MM.1S (cell line): Measurements from ENCODE around the gene EN2.

Experiments used
- DNase-seq: peaks from one replicate; pipeline ENCODE4 v3.0.0-alpha.2; 2015
- H2AFZ ChIP-seq: fragments of 300-600 bp; sonication (generic); 2 replicates; pipeline ENCODE4 v1.6.0; 2016; ENCODE audit warnings: antibody characterized with exemption, low read length
- H3F3A ChIP-seq: fragments of 300-600 bp; sonication (generic); 2 replicates; pipeline ENCODE4 v1.6.1; 2016; ENCODE audit warnings: mild to moderate bottlenecking, antibody characterized with exemption, low read length, moderate library complexity, mixed read lengths; ENCODE audit not compliant: insufficient read depth
- H3K27ac ChIP-seq: fragments of 300-600 bp; sonication (generic); 2 replicates; pipeline ENCODE4 v1.5.1; 2016; ENCODE audit warnings: mild to moderate bottlenecking, low read length
- H3K27me3 ChIP-seq: fragments of 300-600 bp; sonication (generic); replicated peaks from 2 replicates; pipeline ENCODE4 v1.6.0; 2016; ENCODE audit warnings: low read length; ENCODE audit not compliant: insufficient read depth
- H3K36me3 ChIP-seq: fragments of 300-600 bp; sonication (generic); replicated peaks from 2 replicates; pipeline ENCODE4 v1.6.1; 2016; ENCODE audit warnings: mild to moderate bottlenecking, low read length, mixed read lengths; ENCODE audit not compliant: insufficient read depth
- H3K4me1 ChIP-seq: fragments of 300-600 bp; sonication (generic); 2 replicates; pipeline ENCODE4 v1.6.1; 2016; ENCODE audit warnings: low read length, mixed read lengths
- H3K4me2 ChIP-seq: fragments of 300-600 bp; sonication (generic); 2 replicates; pipeline ENCODE4 v1.6.0; 2016; ENCODE audit warnings: low read depth, low read length
- H3K4me3 ChIP-seq: fragments of 300-600 bp; sonication (generic); 2 replicates; pipeline ENCODE4 v1.5.1; 2016; ENCODE audit warnings: low read length, mixed read lengths
- H3K79me2 ChIP-seq: fragments of 300-600 bp; sonication (generic); 2 replicates; pipeline ENCODE4 v1.6.1; 2016; ENCODE audit warnings: mixed run types, low read length, mixed read lengths
- H3K9ac ChIP-seq: fragments of 300-600 bp; sonication (generic); 2 replicates; pipeline ENCODE4 v1.6.1; 2016; ENCODE audit warnings: low read length, mixed read lengths
- H3K9me2 ChIP-seq: fragments of 300-600 bp; sonication (generic); replicated peaks from 2 replicates; pipeline ENCODE4 v1.6.1; 2016; ENCODE audit warnings: mild to moderate bottlenecking, low read length, mixed read lengths; ENCODE audit not compliant: insufficient read depth
- H3K9me3 ChIP-seq: fragments of 300-600 bp; sonication (generic); replicated peaks from 2 replicates; pipeline ENCODE4 v1.6.1; 2016; ENCODE audit warnings: mild to moderate bottlenecking, low read length, mixed read lengths; ENCODE audit not compliant: insufficient read depth
- H4K20me1 ChIP-seq: fragments of 300-600 bp; sonication (generic); 2 replicates; pipeline ENCODE4 v1.6.1; 2016; ENCODE audit warnings: mild to moderate bottlenecking, low read length, moderate library complexity, mixed read lengths; ENCODE audit not compliant: insufficient read depth
- CTCF ChIP-seq: fragments of 300-600 bp; sonication (generic); IDR thresholded peaks from 2 replicates; pipeline ENCODE4 v1.5.1; 2016; ENCODE audit warnings: antibody characterized with exemption, low read length, mixed read lengths
- EZH2 ChIP-seq: fragments of 300-600 bp; sonication (generic); optimal IDR thresholded peaks from 2 replicates; pipeline ENCODE3; 2017; ENCODE audit warnings: low read depth, mild to moderate bottlenecking, antibody characterized with exemption, low read length, mixed read lengths
- EZH2phosphoT487 ChIP-seq: fragments of 300-600 bp; sonication (generic); IDR thresholded peaks from 2 replicates; pipeline ENCODE4 v1.6.1; 2018; ENCODE audit warnings: antibody characterized with exemption, low read length

Gene EN2

GRCh38 chr7:155455132-155455693 is 2.7 kb upstream of the EN2 start:
- H2AFZ ChIP-seq = no peak overlapping the region

GRCh38 chr7:155455776-155456737 is 1.9 kb upstream of the EN2 start:
- Histone ChIP-seq H3K9ac (no peak overlapping the region), H3K79me2 (no peaks in the 10 kb centered on the region), H3K27me3 (peaks cover 77% of the 10 kb centered on the region), H3K9me3 (no peaks in the 10 kb centered on the region; the same call in 1 of the 2 replicates), H2AFZ (no peak overlapping the region), H3K27ac (no peak overlapping the region), H3F3A (no peaks in the 10 kb centered on the region), H3K4me3 (no peak overlapping the region), H3K4me2 (no peak overlapping the region), H3K4me1 (no peaks in the 10 kb centered on the region), H4K20me1 (no peaks in the 10 kb centered on the region), H3K9me2 (no peaks in the 10 kb centered on the region), H3K36me3 (no peaks in the 10 kb centered on the region)
- TF ChIP-seq EZH2 (no peak), CTCF (no peak), EZH2phosphoT487 (no peak)
- DNase-seq = no peak

More at GRCh38 chr7:155455132-155455693, 2.7 kb upstream of the EN2 start:
- TF ChIP-seq EZH2phosphoT487 (no peak), CTCF (no peak), EZH2 (no peak)
- no peaks in the 10 kb centered on the region for H3K36me3 ChIP-seq
- H3K4me2 ChIP-seq = no peak overlapping the region
- no peak for DNase-seq
- H3K9me2 ChIP-seq = no peaks in the 10 kb centered on the region
- no peak overlapping the region for H3K9ac ChIP-seq
- H3K9me3 ChIP-seq = no peaks in the 10 kb centered on the region; the same call in 1 of the 2 replicates
- no peak overlapping the region for H3K27ac ChIP-seq
- H3K4me1 ChIP-seq = no peaks in the 10 kb centered on the region
- no peaks in the 10 kb centered on the region for H3F3A ChIP-seq
- no peaks in the 10 kb centered on the region for H4K20me1 ChIP-seq
- no peak overlapping the region for H3K4me3 ChIP-seq
- peaks cover 78% of the 10 kb centered on the region for H3K27me3 ChIP-seq
- H3K79me2 ChIP-seq = no peaks in the 10 kb centered on the region

GRCh38 chr7:155456738-155457543 is 988 bp upstream of the EN2 start:
- Histone ChIP-seq H3K27ac (no peak overlapping the region), H3K4me2 (no peak overlapping the region), H2AFZ (no peak overlapping the region), H3K36me3 (no peaks in the 10 kb centered on the region), H3K79me2 (no peaks in the 10 kb centered on the region), H3K9me3 (no peaks in the 10 kb centered on the region; the same call in 1 of the 2 replicates), H3K9me2 (no peaks in the 10 kb centered on the region), H3K9ac (no peak overlapping the region), H3K27me3 (peaks cover 77% of the 10 kb centered on the region), H3K4me3 (no peak overlapping the region), H3K4me1 (no peaks in the 10 kb centered on the region), H4K20me1 (no peaks in the 10 kb centered on the region), H3F3A (no peaks in the 10 kb centered on the region)
- TF ChIP-seq CTCF = no peak
- no peak for TF ChIP-seq EZH2phosphoT487
- TF ChIP-seq EZH2 = no peak
- DNase-seq = no peak
